Adipose tissue (tissue), 3 donors: ENCODE results near the gene C20orf173. TPM values are rescaled to one million over a fixed set of nuclear protein-coding genes. Genes with fewer than 3 reads are reported as not detected.

ENCODE experiments used
- H3K27ac ChIP-seq: one replicate; pipeline ENCODE4 v1.5.1; 2013; ENCODE audit warnings: low read depth, low read length
- WGBS, 3 donors: extraction: QIAGEN DNeasy Blood & Tissue Kit; methylation state at CpG; one replicate each; pipeline ENCODE4 v1.1.7; 2013; 5-methylcytosine and 5-hydroxymethylcytosine counted together
- polyA plus RNA-seq, 3 donors: library from polyadenylated mRNA; stranded (reverse); fragments of 200-250 nt; gene quantifications; one replicate each; pipeline ENCODE4 v1.2.3, GENCODE V29; 2013
- donor health status: healthy with polysubstance abuse.
- donor health status: Bipolar disorder and iron deficiency.
- donor health status: healthy.

The C20orf173 gene
- polyA plus RNA-seq, 3 donors: not detected

GRCh38 chr20:35515341-35515740 lies 14.1 kb downstream of the C20orf173 start:
- 94 to 98% (median 95%) methylated on average over 4 of the region's 4 CpGs for whole genome bisulfite sequencing, 3 donors

DNA sequence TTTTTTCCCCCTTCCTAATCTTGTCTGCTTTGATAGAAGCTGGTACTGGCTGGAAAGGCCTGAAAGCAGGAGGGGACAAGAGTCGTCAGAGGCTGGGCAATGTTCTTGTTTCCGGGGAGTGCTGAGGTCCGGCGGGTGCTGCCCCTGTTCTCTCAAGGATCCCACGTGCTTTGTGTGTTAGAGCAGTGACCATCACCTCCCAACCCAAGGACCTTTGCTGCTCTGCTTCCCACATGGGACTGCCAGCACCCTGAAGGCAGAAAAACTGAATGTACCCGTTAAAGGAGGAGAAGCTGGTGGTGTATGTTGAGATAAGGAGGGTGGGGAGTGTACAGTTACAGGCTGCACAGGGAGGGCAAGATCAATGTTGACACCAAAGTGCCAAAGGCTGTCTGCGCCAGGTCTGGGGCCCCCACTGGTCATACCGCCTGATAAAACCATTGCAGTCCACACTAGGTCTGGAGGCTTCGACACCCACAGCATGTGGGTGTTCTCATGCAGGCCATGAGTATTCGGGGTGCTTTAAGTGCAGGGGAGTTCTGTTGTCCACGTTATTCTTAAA lies 15.0 kb downstream of the C20orf173 start:
- 79 to 85% (median 83%) methylated on average over 11 of the region's 11 CpGs for WGBS, 3 donors

More at GRCh38 chr20:35515341-35515740, 14.1 kb downstream of the C20orf173 start:
- H3K27ac ChIP-seq: no peak overlapping the region

DNA sequence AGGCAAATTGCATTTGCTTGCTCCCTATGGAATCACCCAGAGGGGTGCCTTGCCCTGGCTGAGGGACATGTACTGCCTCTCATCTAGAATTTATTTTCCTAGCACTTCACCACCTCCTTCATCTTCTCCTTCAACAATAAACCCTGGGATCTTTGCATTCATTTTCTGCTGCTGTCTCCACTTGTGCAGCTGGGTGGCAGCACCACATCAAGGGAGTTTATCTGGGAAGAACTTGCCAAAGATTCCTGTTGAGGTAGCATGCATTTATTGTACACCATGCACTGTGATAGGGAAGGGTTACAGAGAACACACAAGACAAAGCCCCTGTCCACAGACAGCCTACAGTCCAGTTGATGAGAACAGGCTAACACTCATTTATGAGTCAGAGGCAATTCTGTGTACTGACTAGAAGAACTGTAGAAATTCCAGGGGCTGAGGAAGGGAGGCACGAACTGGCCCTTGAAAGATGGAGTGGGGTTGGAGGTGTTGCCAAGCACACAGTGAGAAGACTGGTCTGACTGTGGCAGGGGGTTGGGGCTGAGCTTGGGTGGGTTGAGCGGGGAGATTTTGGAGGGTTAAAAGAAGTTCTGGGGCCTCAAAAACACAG lies 17.5 kb downstream of the C20orf173 start:
- WGBS, 3 donors: 95 to 98% (median 98%) methylated on average over 2 of the region's 2 CpGs
- H3K27ac ChIP-seq: no peak overlapping the region

More for the DNA sequence above, 15.0 kb downstream of the C20orf173 start:
- no peak overlapping the region for H3K27ac ChIP-seq

GRCh38 chr20:35510951-35511735 lies 18.3 kb downstream of the C20orf173 start:
- H3K27ac ChIP-seq: no peak overlapping the region
- WGBS, 3 donors: 79 to 89% (median 82%) methylated on average over 10 to 12 of the region's 12 CpGs

DNA sequence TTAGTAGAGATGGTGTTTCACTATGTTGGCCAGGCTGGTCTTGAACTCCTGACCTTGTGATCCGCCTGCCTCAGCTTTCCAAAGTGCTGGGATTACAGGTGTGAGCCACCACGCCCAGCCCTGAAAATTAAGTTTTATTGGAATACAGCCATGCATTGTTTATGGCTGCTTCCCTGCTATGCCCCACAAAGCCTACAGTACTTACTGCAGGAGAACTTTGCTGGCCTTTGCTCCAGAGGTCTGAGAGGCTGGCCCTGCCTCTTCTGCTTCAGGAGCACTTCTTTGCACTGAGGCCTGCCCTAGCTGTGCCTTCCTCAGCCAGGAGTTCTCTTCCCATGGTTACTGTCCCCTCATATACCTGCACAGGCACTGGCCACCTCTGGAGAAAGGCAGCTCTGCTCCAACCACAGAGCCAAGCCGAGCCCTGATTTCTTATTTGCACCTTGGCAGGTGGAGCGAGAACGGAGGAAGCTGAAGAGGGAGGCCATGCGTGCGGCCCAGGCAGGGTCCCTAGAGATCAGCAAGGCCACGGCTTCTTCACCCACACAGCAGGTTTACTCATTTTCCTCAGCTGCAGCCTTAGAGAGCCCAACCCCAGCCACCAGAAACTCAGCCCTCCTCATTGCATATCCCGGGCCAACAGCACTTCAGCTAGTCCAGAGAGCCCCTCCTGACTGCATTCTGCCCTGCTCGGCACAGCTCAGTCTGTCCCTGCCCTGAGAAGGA lies 20.8 kb downstream of the C20orf173 start:
- 93 to 96% (median 94%) methylated on average over 10 of the region's 10 CpGs for WGBS, 3 donors
- H3K27ac ChIP-seq: no peak overlapping the region

DNA sequence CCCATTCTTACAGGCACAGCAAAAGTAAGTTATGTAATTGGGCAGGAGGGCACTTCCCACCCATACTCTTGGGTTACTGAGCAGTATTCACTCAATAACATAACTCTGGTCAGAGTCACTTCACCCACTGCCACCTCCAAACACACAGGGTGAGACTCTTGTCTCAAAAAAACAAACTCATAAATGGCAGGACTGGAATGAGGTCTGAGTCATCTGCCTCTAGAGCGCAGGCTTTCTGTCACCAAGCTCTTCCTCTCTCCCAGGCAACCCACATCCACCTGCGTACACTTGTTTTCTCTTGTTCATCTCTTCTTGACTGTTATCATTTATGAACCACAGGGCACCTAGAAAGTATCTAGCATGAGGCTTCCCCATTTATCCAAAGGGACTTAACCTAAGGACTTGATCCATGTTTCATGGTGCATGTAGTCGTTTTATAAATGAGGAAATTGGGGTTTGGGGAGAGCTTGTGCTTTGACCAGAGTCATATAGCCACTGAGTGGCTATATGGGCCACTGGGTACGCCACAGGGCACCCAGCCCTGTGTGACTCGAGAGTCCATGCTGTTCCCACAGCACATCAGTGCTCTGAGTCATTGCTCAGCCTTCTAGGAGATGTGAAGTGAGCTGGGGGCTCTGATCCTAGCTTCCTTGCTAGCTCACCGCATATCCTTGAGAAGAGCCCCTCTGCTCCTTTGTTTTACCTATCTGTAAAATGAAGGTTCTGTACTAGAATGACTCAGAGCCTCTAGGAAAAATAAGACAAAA lies 22.4 kb downstream of the C20orf173 start:
- no peak overlapping the region for H3K27ac ChIP-seq
- 87 to 90% (median 89%) methylated on average over 6 of the region's 6 CpGs for WGBS, 3 donors

DNA sequence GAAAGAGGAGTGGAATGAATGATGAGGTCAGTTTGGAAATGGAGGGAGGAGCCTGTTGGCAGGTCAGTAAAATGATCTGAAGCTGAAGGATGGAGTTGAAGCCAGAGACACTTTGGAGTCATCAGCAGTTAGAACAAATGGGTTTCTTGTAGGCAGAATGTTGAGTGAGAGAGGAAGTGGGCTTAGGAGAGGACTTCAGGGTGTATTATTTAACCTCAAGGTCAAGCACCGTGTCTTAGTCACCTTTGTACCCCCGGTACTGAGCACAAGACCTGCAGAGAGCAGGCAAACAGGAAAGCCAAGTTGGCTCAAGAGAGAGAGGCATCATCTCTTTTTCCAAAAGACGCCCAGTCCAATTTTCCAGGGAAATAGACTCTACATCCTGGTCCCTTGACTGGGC lies 23.3 kb downstream of the C20orf173 start:
- no peak overlapping the region for H3K27ac ChIP-seq
- 62 to 81% (median 81%) methylated on average over 3 of the region's 3 CpGs for WGBS, 3 donors

- WGBS, 3 donors: 97 to 99% (median 99%) methylated on average over 5 of the region's 5 CpGs
These were observed 24.7 kb downstream of the C20orf173 start for GRCh38 chr20:35504751-35505150.

GRCh38 chr20:35503841-35504561 lies 25.5 kb downstream of the C20orf173 start:
- WGBS, 3 donors: 74 to 86% (median 86%) methylated on average over 16 of the region's 16 CpGs
- H3K27ac ChIP-seq: no peak overlapping the region

More at GRCh38 chr20:35504751-35505150, 24.7 kb downstream of the C20orf173 start:
- H3K27ac ChIP-seq: no peak overlapping the region

- WGBS, 3 donors: 78 to 96% (median 95%) methylated on average over 10 of the region's 10 CpGs
These were observed 26.2 kb downstream of the C20orf173 start for GRCh38 chr20:35503281-35503680.

GRCh38 chr20:35502352-35502751 lies 27.1 kb downstream of the C20orf173 start:
- WGBS, 3 donors: 63 to 85% (median 67%) methylated on average over 8 of the region's 8 CpGs
- no peak overlapping the region for H3K27ac ChIP-seq

More at GRCh38 chr20:35503281-35503680, 26.2 kb downstream of the C20orf173 start:
- H3K27ac ChIP-seq: no peak overlapping the region

DNA sequence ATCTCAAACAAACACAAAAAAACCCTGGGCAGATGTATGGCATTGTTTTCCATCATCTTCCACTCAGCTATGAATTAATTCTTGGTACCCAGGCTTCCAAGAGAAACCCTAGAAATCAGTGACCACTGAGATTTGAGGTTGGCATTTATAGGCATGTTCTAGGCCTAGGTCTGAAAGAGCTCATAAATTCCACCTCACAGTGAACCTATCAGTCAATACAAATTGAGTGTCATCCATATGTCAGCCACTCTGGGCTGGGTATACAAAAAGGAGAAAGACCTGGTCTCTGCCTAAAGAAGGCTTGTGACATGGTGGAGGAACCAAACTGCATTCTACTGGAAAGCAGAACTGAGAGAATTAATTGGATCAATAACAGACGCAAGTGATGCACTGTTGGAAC lies 30.2 kb downstream of the C20orf173 start:
- H3K27ac ChIP-seq: no peak overlapping the region
- WGBS, 3 donors: 84 to 100% (median 100%) methylated on average over 1 of the region's 1 CpG

DNA sequence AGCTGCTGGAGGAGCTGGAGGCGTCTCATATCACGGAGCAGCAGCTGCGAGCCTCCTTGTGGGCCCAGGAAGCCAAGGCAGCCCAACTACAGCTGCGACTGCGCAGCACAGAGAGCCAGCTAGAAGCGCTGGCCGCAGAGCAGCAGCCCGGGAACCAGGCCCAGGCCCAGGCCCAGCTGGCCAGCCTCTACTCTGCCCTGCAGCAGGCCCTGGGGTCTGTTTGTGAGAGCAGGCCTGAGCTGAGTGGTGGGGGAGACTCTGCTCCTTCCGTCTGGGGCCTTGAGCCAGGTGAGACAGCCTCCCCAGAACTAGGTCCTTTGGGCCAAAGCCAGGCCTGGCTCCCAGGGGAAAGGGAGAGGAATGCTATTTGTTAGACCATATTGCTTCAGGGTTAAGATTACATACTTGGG lies 31.7 kb downstream of the C20orf173 start:
- 65 to 91% (median 76%) methylated on average over 9 of the region's 9 CpGs for WGBS, 3 donors
- H3K27ac ChIP-seq: no peak overlapping the region

DNA sequence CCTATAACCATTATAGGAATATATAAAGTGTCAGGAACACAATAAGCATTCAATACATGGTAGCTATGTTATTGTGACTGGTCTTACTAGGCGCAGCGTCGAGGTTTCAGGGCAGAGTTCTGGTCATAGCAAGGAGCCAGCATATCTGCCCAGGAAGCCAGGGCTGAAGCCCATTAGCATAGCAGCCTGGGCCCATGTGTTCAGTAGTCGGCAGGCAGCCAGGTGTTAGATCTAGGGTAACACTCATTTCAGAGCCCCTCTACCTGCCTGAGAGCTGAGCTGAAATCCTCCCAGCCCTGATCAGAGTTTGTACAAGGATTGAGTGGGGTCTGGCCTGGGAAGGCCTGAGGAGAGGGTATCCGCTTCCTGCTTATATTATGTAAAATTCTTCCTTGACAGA lies 32.1 kb downstream of the C20orf173 start:
- H3K27ac ChIP-seq: no peak overlapping the region
- WGBS, 3 donors: 89 to 93% (median 91%) methylated on average over 5 of the region's 5 CpGs

DNA sequence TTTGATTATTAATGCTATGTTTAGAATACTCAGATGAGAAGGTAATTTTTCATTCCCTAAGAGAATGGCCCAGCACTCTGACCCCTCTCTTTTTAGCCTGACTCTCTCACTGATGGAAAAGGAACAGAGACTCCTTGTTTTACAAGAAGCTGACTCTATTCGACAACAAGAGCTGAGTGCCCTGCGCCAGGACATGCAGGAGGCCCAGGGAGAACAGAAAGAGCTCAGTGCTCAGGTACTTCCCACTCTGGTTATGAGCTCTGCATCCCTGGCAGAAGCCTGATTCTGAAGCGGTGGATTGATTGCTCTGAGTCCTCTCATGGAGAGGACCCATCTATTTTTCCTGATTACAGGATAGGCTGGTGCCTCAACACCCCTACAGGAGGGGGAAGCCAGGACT lies 33.0 kb downstream of the C20orf173 start:
- 90 to 97% (median 94%) methylated on average over 3 of the region's 3 CpGs for WGBS, 3 donors
- no peak overlapping the region for H3K27ac ChIP-seq

DNA sequence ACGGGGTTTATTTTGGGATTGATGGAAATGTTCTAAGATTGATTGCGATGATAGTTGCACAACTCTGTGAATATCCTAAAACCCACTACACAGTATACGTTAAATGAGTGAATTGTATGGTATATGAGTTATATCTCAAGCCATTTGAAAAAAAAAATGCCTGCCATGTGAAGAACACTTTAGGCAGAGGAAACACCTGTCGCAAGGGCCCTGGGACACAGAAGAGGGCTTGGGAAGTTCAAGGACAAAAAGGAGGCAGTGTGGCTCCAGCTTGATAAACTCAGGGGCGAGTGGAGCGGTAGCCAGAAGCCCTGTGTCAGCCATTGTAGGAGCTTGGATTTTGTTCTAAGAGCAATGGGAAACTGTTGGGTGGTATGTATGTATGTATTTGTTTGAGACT lies 37.1 kb downstream of the C20orf173 start:
- H3K27ac ChIP-seq: no peak overlapping the region
- 96% methylated on average over 6 of the region's 6 CpGs for WGBS, 3 donors

DNA sequence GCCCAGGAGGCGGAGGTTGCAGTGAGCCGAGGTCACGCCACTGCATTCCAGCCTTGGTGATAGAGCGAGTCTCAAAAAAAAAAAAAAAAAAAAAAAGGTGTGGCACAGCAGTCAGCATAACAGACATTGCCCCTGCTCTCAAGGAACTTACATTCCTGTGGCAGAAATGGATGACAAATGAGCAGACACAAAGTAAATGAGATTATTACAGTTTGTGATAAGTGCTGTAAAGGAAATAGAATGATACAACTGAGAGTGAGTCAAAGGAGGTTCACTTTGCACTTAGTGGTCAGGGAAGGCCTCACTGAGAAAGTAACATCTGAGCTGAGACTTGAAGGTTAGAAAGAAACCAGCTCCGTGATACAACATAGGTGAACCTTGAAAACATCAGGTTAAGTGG lies 37.6 kb downstream of the C20orf173 start:
- no peak overlapping the region for H3K27ac ChIP-seq
- WGBS, 3 donors: 93 to 99% (median 96%) methylated on average over 5 of the region's 5 CpGs
